Spleen (tissue), 7 donors: ENCODE measurements around the gene RSPO4.

Experiments used
- POLR2AphosphoS5 ChIP-seq, 3 donors: sonication (generic); formaldehyde crosslinking; IDR thresholded peaks; one replicate each; pipeline ENCODE4 v1.5.1; 2017; ENCODE audit warnings: antibody characterized with exemption in 3 of 3
- TF ChIP-seq, protein P1 (sequence below), 11 experiments: fragments of 200-600 bp in 7 of 11; fragments of 450-650 bp in 4 of 11; sonication (generic) in 4 of 11; IDR thresholded peaks in 8 of 11; conservative IDR thresholded peaks in 3 of 11; 1 replicate in 7 of 11; 2 replicates in 4 of 11; pipeline versions ENCODE4 v1.4.0 to v1.8.0; 2016 to 2021; ENCODE audit warnings: antibody characterized with exemption in 11 of 11, inconsistent platforms in 4 of 11, mild to moderate bottlenecking in 1 of 11
- donor health status: DM: no; HTN: no; CAD: no; lungs with moderate emphysema.
- donor health status: DM: no; HTN: no; CAD: no.
- donor health status: DM: no; HTN: no; CAD: no.

GRCh38 chr20:992801-993535, 9.1 kb downstream of the RSPO4 start:
- no peak for TF ChIP-seq POLR2AphosphoS5 (IDR thresholded peaks at IDR 0.05)
- TF ChIP-seq, protein P1, sequence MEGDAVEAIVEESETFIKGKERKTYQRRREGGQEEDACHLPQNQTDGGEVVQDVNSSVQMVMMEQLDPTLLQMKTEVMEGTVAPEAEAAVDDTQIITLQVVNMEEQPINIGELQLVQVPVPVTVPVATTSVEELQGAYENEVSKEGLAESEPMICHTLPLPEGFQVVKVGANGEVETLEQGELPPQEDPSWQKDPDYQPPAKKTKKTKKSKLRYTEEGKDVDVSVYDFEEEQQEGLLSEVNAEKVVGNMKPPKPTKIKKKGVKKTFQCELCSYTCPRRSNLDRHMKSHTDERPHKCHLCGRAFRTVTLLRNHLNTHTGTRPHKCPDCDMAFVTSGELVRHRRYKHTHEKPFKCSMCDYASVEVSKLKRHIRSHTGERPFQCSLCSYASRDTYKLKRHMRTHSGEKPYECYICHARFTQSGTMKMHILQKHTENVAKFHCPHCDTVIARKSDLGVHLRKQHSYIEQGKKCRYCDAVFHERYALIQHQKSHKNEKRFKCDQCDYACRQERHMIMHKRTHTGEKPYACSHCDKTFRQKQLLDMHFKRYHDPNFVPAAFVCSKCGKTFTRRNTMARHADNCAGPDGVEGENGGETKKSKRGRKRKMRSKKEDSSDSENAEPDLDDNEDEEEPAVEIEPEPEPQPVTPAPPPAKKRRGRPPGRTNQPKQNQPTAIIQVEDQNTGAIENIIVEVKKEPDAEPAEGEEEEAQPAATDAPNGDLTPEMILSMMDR (IDR thresholded peaks at IDR 0.05 in 8 of 11, conservative IDR thresholded peaks at IDR 0.05 in 3 of 11): no peak
